ENCODE measurements around the gene PHKA2. TPM values are rescaled to one million over a fixed set of nuclear protein-coding genes. Genes with fewer than 3 reads are reported as not detected.

Gene PHKA2
- total and polyA plus RNA-seq, 10 of the 15 experiments (the other 5 are each of a cell fraction or from before 2014, with no cell fraction given) = 1.4 to 25.6 (median 15.4) TPM

DNA sequence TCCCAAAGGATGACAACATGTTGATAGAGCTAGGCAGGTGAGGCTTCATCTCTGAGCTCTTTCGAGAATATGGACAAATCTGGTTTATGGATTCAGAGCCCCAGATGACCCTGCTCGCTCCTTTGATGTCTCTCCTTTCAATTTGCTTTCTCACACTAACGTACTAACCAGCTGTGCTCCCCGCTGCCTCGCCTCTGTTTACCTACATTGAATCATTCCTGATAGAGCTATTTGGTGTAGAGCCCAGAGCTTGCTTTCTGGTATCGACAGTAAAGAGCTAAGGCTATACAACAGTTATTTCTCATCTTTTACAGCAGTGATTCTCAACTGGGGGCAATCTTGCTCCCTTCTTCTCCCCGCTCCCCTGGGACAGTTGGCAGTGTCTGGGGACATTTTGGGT is 8.9 kb upstream of the PHKA2 start:
- BruUV-seq (replicated peaks) = no TSS peak
- intact Hi-C loops (cut with micrococcal nuclease; ENCODE audit: unreplicated experiment) = no loop called here
- no peak for TF ChIP-seq BHLHE40 (IDR thresholded peaks at IDR 0.05; ENCODE audit: borderline replicate concordance in 1 of 2, low read depth in 2 of 2, low read length in 1 of 2)
- TF ChIP-seq ESRRA (IDR thresholded peaks at IDR 0.05; ENCODE audit: low read length) = no peak
- TF ChIP-seq, protein P1, sequence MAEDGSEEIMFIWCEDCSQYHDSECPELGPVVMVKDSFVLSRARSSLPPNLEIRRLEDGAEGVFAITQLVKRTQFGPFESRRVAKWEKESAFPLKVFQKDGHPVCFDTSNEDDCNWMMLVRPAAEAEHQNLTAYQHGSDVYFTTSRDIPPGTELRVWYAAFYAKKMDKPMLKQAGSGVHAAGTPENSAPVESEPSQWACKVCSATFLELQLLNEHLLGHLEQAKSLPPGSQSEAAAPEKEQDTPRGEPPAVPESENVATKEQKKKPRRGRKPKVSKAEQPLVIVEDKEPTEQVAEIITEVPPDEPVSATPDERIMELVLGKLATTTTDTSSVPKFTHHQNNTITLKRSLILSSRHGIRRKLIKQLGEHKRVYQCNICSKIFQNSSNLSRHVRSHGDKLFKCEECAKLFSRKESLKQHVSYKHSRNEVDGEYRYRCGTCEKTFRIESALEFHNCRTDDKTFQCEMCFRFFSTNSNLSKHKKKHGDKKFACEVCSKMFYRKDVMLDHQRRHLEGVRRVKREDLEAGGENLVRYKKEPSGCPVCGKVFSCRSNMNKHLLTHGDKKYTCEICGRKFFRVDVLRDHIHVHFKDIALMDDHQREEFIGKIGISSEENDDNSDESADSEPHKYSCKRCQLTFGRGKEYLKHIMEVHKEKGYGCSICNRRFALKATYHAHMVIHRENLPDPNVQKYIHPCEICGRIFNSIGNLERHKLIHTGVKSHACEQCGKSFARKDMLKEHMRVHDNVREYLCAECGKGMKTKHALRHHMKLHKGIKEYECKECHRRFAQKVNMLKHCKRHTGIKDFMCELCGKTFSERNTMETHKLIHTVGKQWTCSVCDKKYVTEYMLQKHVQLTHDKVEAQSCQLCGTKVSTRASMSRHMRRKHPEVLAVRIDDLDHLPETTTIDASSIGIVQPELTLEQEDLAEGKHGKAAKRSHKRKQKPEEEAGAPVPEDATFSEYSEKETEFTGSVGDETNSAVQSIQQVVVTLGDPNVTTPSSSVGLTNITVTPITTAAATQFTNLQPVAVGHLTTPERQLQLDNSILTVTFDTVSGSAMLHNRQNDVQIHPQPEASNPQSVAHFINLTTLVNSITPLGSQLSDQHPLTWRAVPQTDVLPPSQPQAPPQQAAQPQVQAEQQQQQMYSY (CRISPR knock-in tag; IDR thresholded peaks at IDR 0.05) = no peak
- TF ChIP-seq, protein P2, sequence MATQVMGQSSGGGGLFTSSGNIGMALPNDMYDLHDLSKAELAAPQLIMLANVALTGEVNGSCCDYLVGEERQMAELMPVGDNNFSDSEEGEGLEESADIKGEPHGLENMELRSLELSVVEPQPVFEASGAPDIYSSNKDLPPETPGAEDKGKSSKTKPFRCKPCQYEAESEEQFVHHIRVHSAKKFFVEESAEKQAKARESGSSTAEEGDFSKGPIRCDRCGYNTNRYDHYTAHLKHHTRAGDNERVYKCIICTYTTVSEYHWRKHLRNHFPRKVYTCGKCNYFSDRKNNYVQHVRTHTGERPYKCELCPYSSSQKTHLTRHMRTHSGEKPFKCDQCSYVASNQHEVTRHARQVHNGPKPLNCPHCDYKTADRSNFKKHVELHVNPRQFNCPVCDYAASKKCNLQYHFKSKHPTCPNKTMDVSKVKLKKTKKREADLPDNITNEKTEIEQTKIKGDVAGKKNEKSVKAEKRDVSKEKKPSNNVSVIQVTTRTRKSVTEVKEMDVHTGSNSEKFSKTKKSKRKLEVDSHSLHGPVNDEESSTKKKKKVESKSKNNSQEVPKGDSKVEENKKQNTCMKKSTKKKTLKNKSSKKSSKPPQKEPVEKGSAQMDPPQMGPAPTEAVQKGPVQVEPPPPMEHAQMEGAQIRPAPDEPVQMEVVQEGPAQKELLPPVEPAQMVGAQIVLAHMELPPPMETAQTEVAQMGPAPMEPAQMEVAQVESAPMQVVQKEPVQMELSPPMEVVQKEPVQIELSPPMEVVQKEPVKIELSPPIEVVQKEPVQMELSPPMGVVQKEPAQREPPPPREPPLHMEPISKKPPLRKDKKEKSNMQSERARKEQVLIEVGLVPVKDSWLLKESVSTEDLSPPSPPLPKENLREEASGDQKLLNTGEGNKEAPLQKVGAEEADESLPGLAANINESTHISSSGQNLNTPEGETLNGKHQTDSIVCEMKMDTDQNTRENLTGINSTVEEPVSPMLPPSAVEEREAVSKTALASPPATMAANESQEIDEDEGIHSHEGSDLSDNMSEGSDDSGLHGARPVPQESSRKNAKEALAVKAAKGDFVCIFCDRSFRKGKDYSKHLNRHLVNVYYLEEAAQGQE (IDR thresholded peaks at IDR 0.05; ENCODE audit: low read depth, low read length) = no peak
- TF ChIP-seq, protein P3, sequence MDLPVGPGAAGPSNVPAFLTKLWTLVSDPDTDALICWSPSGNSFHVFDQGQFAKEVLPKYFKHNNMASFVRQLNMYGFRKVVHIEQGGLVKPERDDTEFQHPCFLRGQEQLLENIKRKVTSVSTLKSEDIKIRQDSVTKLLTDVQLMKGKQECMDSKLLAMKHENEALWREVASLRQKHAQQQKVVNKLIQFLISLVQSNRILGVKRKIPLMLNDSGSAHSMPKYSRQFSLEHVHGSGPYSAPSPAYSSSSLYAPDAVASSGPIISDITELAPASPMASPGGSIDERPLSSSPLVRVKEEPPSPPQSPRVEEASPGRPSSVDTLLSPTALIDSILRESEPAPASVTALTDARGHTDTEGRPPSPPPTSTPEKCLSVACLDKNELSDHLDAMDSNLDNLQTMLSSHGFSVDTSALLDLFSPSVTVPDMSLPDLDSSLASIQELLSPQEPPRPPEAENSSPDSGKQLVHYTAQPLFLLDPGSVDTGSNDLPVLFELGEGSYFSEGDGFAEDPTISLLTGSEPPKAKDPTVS (IDR thresholded peaks at IDR 0.05; ENCODE audit: low read depth, low read length) = no peak
- no peak for TF ChIP-seq IKZF2 (IDR thresholded peaks at IDR 0.05)
- TF ChIP-seq NFIC (IDR thresholded peaks at IDR 0.05; ENCODE audit: low read depth, low read length) = no peak
- TF ChIP-seq KDM1A (IDR thresholded peaks at IDR 0.05; ENCODE audit: borderline replicate concordance) = no peak
- TF ChIP-seq ZNF24 (IDR thresholded peaks at IDR 0.05) = no peak
- no peaks in the 10 kb centered on the region for H3K4me1 ChIP-seq (ENCODE audit: control insufficient read depth, insufficient read depth, low read length)
- H3K36me3 ChIP-seq (ENCODE audit: control insufficient read depth in 2 of 2, insufficient read depth in 2 of 2, low read length in 1 of 2) = no peaks in the 10 kb centered on the region
- ATAC-seq = no peak
- H4K20me1 ChIP-seq (ENCODE audit: control insufficient read depth, insufficient read depth) = no peaks in the 10 kb centered on the region
- no peaks in the 10 kb centered on the region; a peak in 1 of 4 replicates for H3K27me3 ChIP-seq (replicated peaks in 1 of 2; ENCODE audit: control insufficient read depth in 2 of 2, insufficient read depth in 2 of 2, low read length in 1 of 2)
- H3K9ac ChIP-seq (ENCODE audit: control insufficient read depth, insufficient read depth, low read length) = no peak overlapping the region
- POLR2A ChIA-PET = no interaction called here
- FAIRE-seq = no peak
- H3K4me2 ChIP-seq (ENCODE audit: control insufficient read depth, insufficient read depth) = no peak overlapping the region
- no peak overlapping the region for H3K4me3 ChIP-seq
- WGBS (ENCODE audit: insufficient coverage, insufficient replicate concordance, low lambda C conversion rate, missing lambda C conversion rate) = 14% methylated on average over 7 of the region's 7 CpGs
- H3K79me2 ChIP-seq (ENCODE audit: control insufficient read depth, insufficient read depth, low read length) = no peaks in the 10 kb centered on the region
- SMC1A ChIA-PET (ENCODE audit: uncharacterized antibody, unreplicated experiment) = interaction anchor here (0.5 to 0.8 kb wide), 3 partner anchors 13 to 577 kb away, joined by 3 read pairs; no protein-coding TSS in a partner anchor
- RAD21 ChIA-PET (ENCODE audit: unreplicated experiment) = no interaction called here
- no peak overlapping the region for H3K27ac ChIP-seq (ENCODE audit: control insufficient read depth, insufficient read depth)
- DNase-seq (ENCODE audit: low read depth, low spot score) = no peak
- H2AFZ ChIP-seq (ENCODE audit: control insufficient read depth, low read depth, low read length) = no peak overlapping the region
- CTCF ChIA-PET = interaction anchor here (1.1 to 1.2 kb wide), 2 partner anchors 25 to 108 kb away, joined by 3 to 4 read pairs; no protein-coding TSS in a partner anchor
- no peaks in the 10 kb centered on the region for H3K9me3 ChIP-seq (replicated peaks; ENCODE audit: control insufficient read depth, insufficient read depth, low read length)
- in situ Hi-C loops (cut with MboI) = no loop called here

Measured in GM12878 (cell line).